Breast epithelium (tissue), 4 donors: Measurements from ENCODE around the gene CD47. TPM values are rescaled to one million over a fixed set of nuclear protein-coding genes. Genes with fewer than 3 reads are reported as not detected.

ENCODE experiments used
- DNase-seq, 2 donors: peaks; one replicate each; pipeline ENCODE4 v3.0.0-alpha.2; 2019; ENCODE audit warnings: low spot score in 2 of 2
- H3K27ac ChIP-seq, 2 donors: fragments of 200-600 bp; sonication (generic) in 1 of 2; one replicate each; pipeline ENCODE4 v1.5.1; 2016 to 2019; ENCODE audit warnings: mild to moderate bottlenecking in 1 of 2
- H3K27me3 ChIP-seq, 2 donors: fragments of 200-600 bp; sonication (generic) in 1 of 2; one replicate each; pipeline versions ENCODE4 v1.5.1 to v1.6.0; 2017 to 2019; ENCODE audit warnings: control low read depth in 1 of 2, mild to moderate bottlenecking in 1 of 2
- H3K36me3 ChIP-seq: fragments of 200-600 bp; one replicate; pipeline ENCODE4 v1.5.1; 2019
- H3K4me1 ChIP-seq, 2 donors: fragments of 200-600 bp; sonication (generic); one replicate each; pipeline ENCODE4 v1.5.1; 2016 to 2019; ENCODE audit warnings: control low read depth in 1 of 2
- H3K4me3 ChIP-seq, 3 donors: fragments of 200-600 bp; sonication (generic); 1 replicate in 2 of 3; 2 replicates in 1 of 3; pipeline ENCODE4 v1.5.1; 2016 to 2019; ENCODE audit warnings: mild to moderate bottlenecking in 3 of 3, moderate library complexity in 2 of 3
- H3K9me3 ChIP-seq, 2 donors: fragments of 200-600 bp; sonication (generic) in 1 of 2; one replicate each; pipeline ENCODE4 v1.5.1; 2016 to 2019; ENCODE audit warnings: control low read depth in 1 of 2
- CTCF ChIP-seq, 3 donors: fragments of 450-650 bp; IDR thresholded peaks; one replicate each; pipeline ENCODE4 v1.5.1; 2016 to 2017; ENCODE audit warnings: antibody characterized with exemption in 3 of 3, mild to moderate bottlenecking in 3 of 3, moderate library complexity in 3 of 3
- POLR2A ChIP-seq: fragments of 450-650 bp; IDR thresholded peaks from one replicate; pipeline ENCODE4 v1.6.1; 2016; ENCODE audit warnings: antibody characterized with exemption, mild to moderate bottlenecking, moderate library complexity
- POLR2AphosphoS5 ChIP-seq, 3 donors: sonication (generic); formaldehyde crosslinking; IDR thresholded peaks; one replicate each; pipeline ENCODE4 v1.6.1; 2017; ENCODE audit warnings: antibody characterized with exemption in 3 of 3
- intact Hi-C: fragments of 100-400 bp; cut with DNase I; formaldehyde crosslinking; loops from one replicate; pipeline ENCODE4 v1.15.1; 2023; ENCODE audit warnings: low total_unique reads
- total RNA-seq, 3 donors: library from RNA; depleted of rRNA; stranded (reverse); fragments of >200 nt; gene quantifications; one replicate each; pipeline ENCODE4 v1.1.0, GENCODE V29; 2016

Gene CD47
- total RNA-seq, 3 donors from 2014 or later: 52.8 to 126 (median 85.5) TPM

- no peak for DNase-seq
- TF ChIP-seq POLR2A: no peak
- TF ChIP-seq POLR2AphosphoS5 (IDR thresholded peaks at IDR 0.05): no peak
- TF ChIP-seq CTCF (IDR thresholded peaks at IDR 0.05): no peak
- Histone ChIP-seq H3K36me3 (no peaks in the 10 kb centered on the region), H3K4me1 (no peaks in the 10 kb centered on the region), H3K27me3 (no peaks in the 10 kb centered on the region), H3K9me3 (no peaks in the 10 kb centered on the region), H3K27ac (no peak overlapping the region), H3K4me3 (no peak overlapping the region)
- intact Hi-C loops: no loop called here
Measured at GRCh38 chr3:108029466-108029865, 61.4 kb downstream of the CD47 start.

DNA sequence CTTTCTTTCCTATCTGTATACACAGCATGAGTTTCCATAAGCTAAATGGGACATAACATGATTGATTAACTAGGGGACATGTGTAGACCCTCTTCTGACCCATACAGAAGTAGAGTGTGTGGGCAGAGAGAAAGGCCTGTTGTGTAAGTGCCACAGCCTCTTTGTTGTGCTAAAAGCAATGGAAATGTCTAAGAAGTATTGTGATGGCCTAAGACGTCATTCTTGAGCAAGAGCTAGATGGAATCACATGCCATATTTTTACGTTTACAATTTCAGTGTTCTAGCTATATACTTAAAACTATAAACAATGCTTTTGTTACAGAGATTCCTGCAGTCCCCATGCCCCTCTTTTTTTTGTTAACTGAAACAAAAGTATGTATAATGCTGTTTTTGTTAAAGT is 61.9 kb downstream of the CD47 start:
- Histone ChIP-seq H3K27ac (no peak overlapping the region), H3K4me1 (no peaks in the 10 kb centered on the region), H3K36me3 (no peaks in the 10 kb centered on the region), H3K27me3 (no peaks in the 10 kb centered on the region), H3K9me3 (no peaks in the 10 kb centered on the region), H3K4me3 (no peak overlapping the region)
- intact Hi-C loops: no loop called here
- DNase-seq: no peak
- no peak for TF ChIP-seq POLR2AphosphoS5 (IDR thresholded peaks at IDR 0.05)
- no peak for TF ChIP-seq POLR2A
- no peak for TF ChIP-seq CTCF (IDR thresholded peaks at IDR 0.05)

GRCh38 chr3:108025177-108025576 is 65.7 kb downstream of the CD47 start:
- Histone ChIP-seq H3K27me3 (no peaks in the 10 kb centered on the region), H3K4me1 (no peaks in the 10 kb centered on the region), H3K4me3 (no peak overlapping the region), H3K27ac (no peak overlapping the region), H3K36me3 (no peaks in the 10 kb centered on the region), H3K9me3 (no peaks in the 10 kb centered on the region)
- intact Hi-C loops: no loop called here
- no peak for TF ChIP-seq CTCF (IDR thresholded peaks at IDR 0.05)
- no peak for TF ChIP-seq POLR2AphosphoS5 (IDR thresholded peaks at IDR 0.05)
- no peak for TF ChIP-seq POLR2A
- no peak for DNase-seq

GRCh38 chr3:108024146-108024850 is 66.5 kb downstream of the CD47 start:
- no peak for DNase-seq
- no peak overlapping the region for H3K27ac ChIP-seq
- no peaks in the 10 kb centered on the region for H3K27me3 ChIP-seq
- no peaks in the 10 kb centered on the region for H3K36me3 ChIP-seq
- TF ChIP-seq POLR2AphosphoS5 (IDR thresholded peaks at IDR 0.05) (no peak), CTCF (IDR thresholded peaks at IDR 0.05) (no peak), POLR2A (no peak)
- intact Hi-C loops: no loop called here
- H3K9me3 ChIP-seq: no peaks in the 10 kb centered on the region
- no peaks in the 10 kb centered on the region for H3K4me1 ChIP-seq
- H3K4me3 ChIP-seq: no peak overlapping the region

DNA sequence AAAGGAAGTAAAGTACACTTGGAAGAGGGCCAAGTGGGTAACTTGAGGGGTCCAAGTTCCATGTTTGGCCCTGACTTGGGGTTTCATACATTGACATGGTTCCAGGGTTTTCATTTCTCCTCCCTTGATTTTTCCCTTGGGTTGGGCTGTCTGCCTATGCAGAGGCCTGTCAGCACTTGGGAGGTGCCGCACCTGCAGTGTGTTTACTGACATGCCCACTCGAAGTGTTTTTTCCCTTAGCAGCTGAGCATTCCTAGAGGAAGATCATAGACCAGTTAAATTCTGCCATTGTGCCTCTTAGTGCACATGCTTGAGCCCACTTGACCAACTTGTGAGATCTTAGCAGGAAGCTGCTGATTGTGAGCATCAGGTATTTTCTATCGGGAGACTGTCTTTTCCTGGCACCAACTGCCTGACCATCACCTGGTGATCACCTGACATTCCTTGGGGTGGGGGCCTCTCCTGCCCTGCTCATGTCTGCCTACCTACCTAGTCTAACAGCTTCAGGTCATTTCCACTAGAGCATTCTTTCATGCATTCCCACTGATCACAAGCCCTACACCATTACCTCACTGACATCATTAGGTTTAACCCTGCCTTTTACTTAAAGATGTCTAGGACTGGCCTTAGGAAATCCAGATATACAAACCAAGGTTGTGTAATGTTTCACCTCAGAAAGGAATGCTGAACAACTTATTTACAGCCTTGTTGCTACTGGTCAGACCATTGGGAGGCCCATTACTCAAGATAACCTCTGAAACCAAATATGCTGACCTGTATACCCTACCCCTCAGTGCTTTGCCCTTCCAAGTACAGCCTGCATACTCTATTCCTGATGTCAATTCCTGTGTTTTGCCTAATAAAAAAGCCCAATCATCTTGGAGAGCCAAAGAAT is 68.3 kb downstream of the CD47 start:
- Histone ChIP-seq H3K27ac (no peak overlapping the region), H3K27me3 (no peaks in the 10 kb centered on the region), H3K4me3 (no peak overlapping the region), H3K9me3 (no peaks in the 10 kb centered on the region), H3K36me3 (no peaks in the 10 kb centered on the region), H3K4me1 (no peaks in the 10 kb centered on the region)
- DNase-seq: no peak
- intact Hi-C loops: no loop called here
- TF ChIP-seq CTCF (IDR thresholded peaks at IDR 0.05) (no peak), POLR2AphosphoS5 (IDR thresholded peaks at IDR 0.05) (no peak), POLR2A (no peak)
